SK-N-SH (cell line): ENCODE data around the gene CIB4. TPM values are rescaled to one million over a fixed set of nuclear protein-coding genes. Genes with fewer than 3 reads are reported as not detected.

ENCODE experiments used
- CTCF ChIA-PET: fragments of 300-600, 350-600 bp; formaldehyde crosslinking; extraction: SDS; loops from one replicate; lab custom pipeline; 2021; lab: Yijun Ruan, JAX
- POLR2A ChIA-PET: fragments of 350-600 bp; sonication (Branson Sonifier 250); formaldehyde crosslinking; extraction: SDS; loops from one replicate; lab custom pipeline; 2020; ENCODE audit warnings: antibody characterized with exemption, inconsistent platforms; lab: Yijun Ruan, JAX
- DNase-seq: peaks from one replicate; pipeline ENCODE4 v3.0.0; 2012
- H2AFZ ChIP-seq: fragments of 200-600 bp; sonication (generic); 2 replicates; pipeline ENCODE4 v1.8.1; 2016; ENCODE audit warnings: antibody characterized with exemption, mild to moderate bottlenecking, low read depth
- H3F3A ChIP-seq: fragments of 200-600 bp; sonication (generic); replicated peaks from 2 replicates; pipeline ENCODE3; 2016; ENCODE audit warnings: antibody characterized with exemption, mild to moderate bottlenecking; ENCODE audit not compliant: insufficient read depth
- H3K27ac ChIP-seq, 2 experiments: fragments of 200-500 bp in 1 of 2; fragments of 200-600 bp in 1 of 2; sonication (Bioruptor generic) in 1 of 2; sonication (generic), shearing (Covaris generic) in 1 of 2; 2 replicates each; pipeline versions ENCODE4 v1.5.1 to v1.6.1; 2014 to 2016; ENCODE audit warnings: low read depth in 2 of 2, inconsistent platforms in 1 of 2, low read length in 1 of 2, mild to moderate bottlenecking in 1 of 2, mixed read lengths in 1 of 2
- H3K27me3 ChIP-seq: fragments of 200-600 bp; sonication (generic), shearing (Covaris generic); 2 replicates; pipeline ENCODE4 v1.6.1; 2016; ENCODE audit warnings: mixed run types; ENCODE audit not compliant: insufficient read depth
- H3K36me3 ChIP-seq, 2 experiments: fragments of 200-500 bp in 1 of 2; fragments of 200-600 bp in 1 of 2; sonication (Bioruptor generic) in 1 of 2; sonication (generic) in 1 of 2; replicated peaks in 1 of 2; 2 replicates each; pipeline versions ENCODE3 to v1.5.1; 2014 to 2016; ENCODE audit warnings: low read length in 1 of 2, mild to moderate bottlenecking in 1 of 2; ENCODE audit not compliant: insufficient read depth in 2 of 2, control insufficient read depth in 1 of 2
- H3K4me1 ChIP-seq, 2 experiments: fragments of 200-500 bp in 1 of 2; fragments of 200-600 bp in 1 of 2; sonication (Bioruptor generic) in 1 of 2; sonication (generic), shearing (Covaris generic) in 1 of 2; 2 replicates each; pipeline versions ENCODE4 v1.5.1 to v1.6.1; 2014 to 2016; ENCODE audit warnings: low read depth in 1 of 2, low read length in 1 of 2, mixed run types in 1 of 2; ENCODE audit not compliant: insufficient read depth in 2 of 2, control insufficient read depth in 1 of 2
- H3K4me2 ChIP-seq: fragments of 200-600 bp; sonication (generic), shearing (Covaris generic); 2 replicates; pipeline ENCODE4 v1.6.1; 2017; ENCODE audit warnings: mixed run types
- H3K4me3 ChIP-seq, 2 experiments: fragments of 200-500 bp in 1 of 2; fragments of 200-600 bp in 1 of 2; sonication (Bioruptor generic) in 1 of 2; sonication (generic), shearing (Covaris generic) in 1 of 2; 2 replicates each; pipeline versions ENCODE4 v1.5.1 to v1.8.1; 2014 to 2016; ENCODE audit warnings: low read depth in 2 of 2, inconsistent platforms in 1 of 2, low read length in 1 of 2, mild to moderate bottlenecking in 1 of 2, mixed read lengths in 1 of 2, moderate library complexity in 1 of 2
- H3K79me2 ChIP-seq: fragments of 200-600 bp; sonication (generic); 2 replicates; pipeline ENCODE4 v1.8.1; 2017; ENCODE audit warnings: mild to moderate bottlenecking; ENCODE audit not compliant: insufficient read depth
- H3K9ac ChIP-seq: fragments of 200-600 bp; sonication (generic); 2 replicates; pipeline ENCODE4 v1.6.1; 2017; ENCODE audit warnings: mixed run types
- H3K9me2 ChIP-seq: fragments of 200-600 bp; sonication (generic); 2 replicates; pipeline ENCODE4 v1.6.1; 2017; ENCODE audit warnings: mixed run types
- H3K9me3 ChIP-seq: fragments of 200-600 bp; sonication (generic); 2 replicates; pipeline ENCODE4 v1.6.1; 2017; ENCODE audit warnings: mixed run types, mild to moderate bottlenecking, moderate library complexity
- H4K20me1 ChIP-seq: fragments of 200-600 bp; sonication (generic); 2 replicates; pipeline ENCODE4 v1.6.1; 2017; ENCODE audit warnings: mild to moderate bottlenecking, mixed run types; ENCODE audit not compliant: insufficient read depth
- CHD2 ChIP-seq: fragments of 150-350 bp; IDR thresholded peaks from 2 replicates; pipeline ENCODE4 v1.6.1; 2018; ENCODE audit warnings: low read length; ENCODE audit not compliant: partially characterized antibody
- FOSL2 ChIP-seq: IDR thresholded peaks from 2 replicates; pipeline ENCODE4 v1.4.0; 2012; ENCODE audit warnings: low read depth, mild to moderate bottlenecking, moderate library complexity, borderline replicate concordance
- FOXM1 ChIP-seq: IDR thresholded peaks from 2 replicates; pipeline ENCODE4 v1.4.0; 2012; ENCODE audit warnings: low read depth, mild to moderate bottlenecking
- IRF3 ChIP-seq: fragments of 150-350 bp; IDR thresholded peaks from 2 replicates; pipeline ENCODE4 v1.6.1; 2016; ENCODE audit warnings: mild to moderate bottlenecking, low read depth, low read length
- JUND ChIP-seq: IDR thresholded peaks from 2 replicates; pipeline ENCODE4 v1.4.0; 2012
- RCOR1 ChIP-seq: fragments of 150-350 bp; IDR thresholded peaks from 2 replicates; pipeline ENCODE4 v1.6.1; 2017; ENCODE audit warnings: antibody characterized with exemption, low read length
- RFX5 ChIP-seq: IDR thresholded peaks from 2 replicates; pipeline ENCODE4 v1.6.1; 2012; ENCODE audit warnings: mild to moderate bottlenecking, improper control_type of control experiment, low read length
- SIN3A ChIP-seq: IDR thresholded peaks from 2 replicates; pipeline ENCODE4 v1.6.1; 2012; ENCODE audit warnings: low read depth, mild to moderate bottlenecking, low read length, moderate library complexity, borderline replicate concordance
- SMC3 ChIP-seq: IDR thresholded peaks from 2 replicates; pipeline ENCODE4 v1.6.1; 2012; ENCODE audit warnings: low read depth, low read length, improper control_type of control experiment
- TCF12 ChIP-seq: IDR thresholded peaks from 2 replicates; pipeline ENCODE4 v1.4.0; 2012
- WGBS: methylation state at CpG from one replicate; pipeline ENCODE4 v1.1.6; 2017; ENCODE audit warnings: low lambda C conversion rate; 5-methylcytosine and 5-hydroxymethylcytosine counted together
- polyA plus RNA-seq, 3 experiments: library from polyadenylated mRNA; depleted of rRNA; stranded (reverse); fragments of >200 nt; gene quantifications; 2 replicates each; pipeline ENCODE4 v1.2.3, GENCODE V29; 2012
- TF ChIP-seq, protein P1 (sequence below): IDR thresholded peaks from 2 replicates; pipeline ENCODE4 v1.4.0; 2012; ENCODE audit warnings: low read depth, borderline replicate concordance
- TF ChIP-seq, protein P2 (sequence below): IDR thresholded peaks from 2 replicates; pipeline ENCODE4 v1.6.1; 2012; ENCODE audit warnings: mild to moderate bottlenecking, low read depth, low read length, moderate library complexity

The CIB4 gene
- polyA plus RNA-seq, 1 of the 3 experiments (the other 2 are of a cell fraction): not detected

DNA sequence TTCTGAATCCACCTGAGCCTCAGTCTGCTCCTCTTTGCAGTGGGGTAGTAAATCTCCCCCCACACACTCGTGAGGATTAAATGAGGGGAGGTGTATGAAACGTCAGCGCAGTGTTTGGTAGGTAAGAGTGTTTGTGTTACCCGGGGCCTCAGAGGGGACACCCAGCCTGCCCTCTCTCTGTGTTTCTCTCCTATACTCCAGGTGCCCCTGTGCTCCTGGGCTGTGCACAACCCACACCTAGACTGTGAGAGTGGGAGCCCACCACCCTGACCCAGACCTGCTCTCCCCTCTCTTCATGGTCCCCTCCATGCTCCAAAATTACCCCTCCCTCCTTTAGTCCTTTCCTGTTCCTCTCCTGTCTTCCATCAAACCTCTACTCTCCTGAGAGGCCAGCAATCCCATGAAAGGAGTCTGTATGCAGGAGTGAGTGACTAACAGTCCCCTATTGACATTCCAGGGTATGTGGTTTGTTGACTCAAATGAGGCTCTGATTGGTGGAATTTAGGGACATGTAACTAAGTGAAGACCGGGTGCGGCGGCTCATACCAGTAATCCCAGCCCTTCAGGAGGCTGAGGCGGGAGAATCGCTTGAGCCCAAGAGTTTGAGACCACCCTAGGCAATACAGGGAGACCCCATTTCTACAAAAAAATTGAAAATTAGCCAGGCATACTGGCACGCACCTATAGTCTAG is 10.4 kb downstream of the CIB4 start:
- TF ChIP-seq FOXM1 (no peak), CHD2 (no peak), SIN3A (no peak), RFX5 (no peak), RCOR1 (no peak), FOSL2 (no peak), TCF12 (no peak), SMC3 (no peak), JUND (no peak), IRF3 (no peak)
- TF ChIP-seq, protein P1, sequence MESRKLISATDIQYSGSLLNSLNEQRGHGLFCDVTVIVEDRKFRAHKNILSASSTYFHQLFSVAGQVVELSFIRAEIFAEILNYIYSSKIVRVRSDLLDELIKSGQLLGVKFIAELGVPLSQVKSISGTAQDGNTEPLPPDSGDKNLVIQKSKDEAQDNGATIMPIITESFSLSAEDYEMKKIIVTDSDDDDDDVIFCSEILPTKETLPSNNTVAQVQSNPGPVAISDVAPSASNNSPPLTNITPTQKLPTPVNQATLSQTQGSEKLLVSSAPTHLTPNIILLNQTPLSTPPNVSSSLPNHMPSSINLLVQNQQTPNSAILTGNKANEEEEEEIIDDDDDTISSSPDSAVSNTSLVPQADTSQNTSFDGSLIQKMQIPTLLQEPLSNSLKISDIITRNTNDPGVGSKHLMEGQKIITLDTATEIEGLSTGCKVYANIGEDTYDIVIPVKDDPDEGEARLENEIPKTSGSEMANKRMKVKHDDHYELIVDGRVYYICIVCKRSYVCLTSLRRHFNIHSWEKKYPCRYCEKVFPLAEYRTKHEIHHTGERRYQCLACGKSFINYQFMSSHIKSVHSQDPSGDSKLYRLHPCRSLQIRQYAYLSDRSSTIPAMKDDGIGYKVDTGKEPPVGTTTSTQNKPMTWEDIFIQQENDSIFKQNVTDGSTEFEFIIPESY: no peak
- TF ChIP-seq, protein P2, sequence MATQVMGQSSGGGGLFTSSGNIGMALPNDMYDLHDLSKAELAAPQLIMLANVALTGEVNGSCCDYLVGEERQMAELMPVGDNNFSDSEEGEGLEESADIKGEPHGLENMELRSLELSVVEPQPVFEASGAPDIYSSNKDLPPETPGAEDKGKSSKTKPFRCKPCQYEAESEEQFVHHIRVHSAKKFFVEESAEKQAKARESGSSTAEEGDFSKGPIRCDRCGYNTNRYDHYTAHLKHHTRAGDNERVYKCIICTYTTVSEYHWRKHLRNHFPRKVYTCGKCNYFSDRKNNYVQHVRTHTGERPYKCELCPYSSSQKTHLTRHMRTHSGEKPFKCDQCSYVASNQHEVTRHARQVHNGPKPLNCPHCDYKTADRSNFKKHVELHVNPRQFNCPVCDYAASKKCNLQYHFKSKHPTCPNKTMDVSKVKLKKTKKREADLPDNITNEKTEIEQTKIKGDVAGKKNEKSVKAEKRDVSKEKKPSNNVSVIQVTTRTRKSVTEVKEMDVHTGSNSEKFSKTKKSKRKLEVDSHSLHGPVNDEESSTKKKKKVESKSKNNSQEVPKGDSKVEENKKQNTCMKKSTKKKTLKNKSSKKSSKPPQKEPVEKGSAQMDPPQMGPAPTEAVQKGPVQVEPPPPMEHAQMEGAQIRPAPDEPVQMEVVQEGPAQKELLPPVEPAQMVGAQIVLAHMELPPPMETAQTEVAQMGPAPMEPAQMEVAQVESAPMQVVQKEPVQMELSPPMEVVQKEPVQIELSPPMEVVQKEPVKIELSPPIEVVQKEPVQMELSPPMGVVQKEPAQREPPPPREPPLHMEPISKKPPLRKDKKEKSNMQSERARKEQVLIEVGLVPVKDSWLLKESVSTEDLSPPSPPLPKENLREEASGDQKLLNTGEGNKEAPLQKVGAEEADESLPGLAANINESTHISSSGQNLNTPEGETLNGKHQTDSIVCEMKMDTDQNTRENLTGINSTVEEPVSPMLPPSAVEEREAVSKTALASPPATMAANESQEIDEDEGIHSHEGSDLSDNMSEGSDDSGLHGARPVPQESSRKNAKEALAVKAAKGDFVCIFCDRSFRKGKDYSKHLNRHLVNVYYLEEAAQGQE: no peak
- 77% methylated on average over 10 of the region's 10 CpGs for WGBS
- Histone ChIP-seq H3F3A (no peaks in the 10 kb centered on the region), H3K79me2 (no peaks in the 10 kb centered on the region), H3K27ac (no peak overlapping the region), H3K4me2 (no peak overlapping the region), H3K9ac (no peak overlapping the region), H3K9me2 (no peaks in the 10 kb centered on the region), H4K20me1 (no peaks in the 10 kb centered on the region), H3K9me3 (no peaks in the 10 kb centered on the region), H3K4me1 (peaks cover 0 to 18% of the 10 kb centered on the region in 2 experiments; a peak in 1 of 4 replicates), H2AFZ (no peak overlapping the region), H3K27me3 (0 out of 2 replicates have a peak, but pooled peaks cover 26% of the 10 kb centered on the region), H3K36me3 (no peaks in the 10 kb centered on the region), H3K4me3 (no peak overlapping the region)
- CTCF ChIA-PET: interaction anchor here (1.0 to 2.5 kb wide), 3 partner anchors 16 to 115 kb away, joined by 3 to 7 read pairs (median 3); no protein-coding TSS in a partner anchor
- no peak for DNase-seq
- POLR2A ChIA-PET: interaction anchor here (0.6 kb wide), 1 partner anchor 18 kb away, joined by 3 read pairs; no protein-coding TSS in a partner anchor
